Measurements from ENCODE around the gene NOL3.
A peak's percentile ranks its signal among the peaks of the same experiment; 100 is the strongest.

NOL3 gene

DNA sequence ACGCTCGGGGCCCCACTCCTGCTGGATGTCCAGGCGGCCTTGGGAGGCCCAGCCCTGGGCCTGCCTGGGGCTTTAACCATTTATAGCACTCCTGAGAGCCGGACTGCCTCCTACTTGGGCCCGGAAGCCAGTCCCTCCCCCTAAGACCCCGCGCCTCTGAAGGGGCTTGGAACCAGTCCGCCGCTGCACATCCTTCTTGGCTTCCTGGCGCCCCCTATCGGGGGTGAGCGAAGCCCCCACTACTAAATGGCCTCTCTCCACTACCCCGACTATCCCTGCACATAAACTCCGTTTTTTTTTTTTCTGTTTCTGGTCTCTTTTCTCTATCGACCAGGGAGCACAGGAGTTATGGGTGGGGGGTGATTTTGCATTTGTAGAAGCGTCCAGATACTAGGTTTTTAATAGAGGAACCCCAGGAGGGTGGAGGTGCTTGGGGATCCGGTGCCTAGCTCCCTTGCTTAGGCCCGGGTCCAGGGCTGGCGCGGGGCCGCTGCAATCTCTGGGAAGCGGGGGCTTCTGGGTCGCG, 633 bp upstream of the NOL3 start:
- TF ChIP-seq, protein P1, sequence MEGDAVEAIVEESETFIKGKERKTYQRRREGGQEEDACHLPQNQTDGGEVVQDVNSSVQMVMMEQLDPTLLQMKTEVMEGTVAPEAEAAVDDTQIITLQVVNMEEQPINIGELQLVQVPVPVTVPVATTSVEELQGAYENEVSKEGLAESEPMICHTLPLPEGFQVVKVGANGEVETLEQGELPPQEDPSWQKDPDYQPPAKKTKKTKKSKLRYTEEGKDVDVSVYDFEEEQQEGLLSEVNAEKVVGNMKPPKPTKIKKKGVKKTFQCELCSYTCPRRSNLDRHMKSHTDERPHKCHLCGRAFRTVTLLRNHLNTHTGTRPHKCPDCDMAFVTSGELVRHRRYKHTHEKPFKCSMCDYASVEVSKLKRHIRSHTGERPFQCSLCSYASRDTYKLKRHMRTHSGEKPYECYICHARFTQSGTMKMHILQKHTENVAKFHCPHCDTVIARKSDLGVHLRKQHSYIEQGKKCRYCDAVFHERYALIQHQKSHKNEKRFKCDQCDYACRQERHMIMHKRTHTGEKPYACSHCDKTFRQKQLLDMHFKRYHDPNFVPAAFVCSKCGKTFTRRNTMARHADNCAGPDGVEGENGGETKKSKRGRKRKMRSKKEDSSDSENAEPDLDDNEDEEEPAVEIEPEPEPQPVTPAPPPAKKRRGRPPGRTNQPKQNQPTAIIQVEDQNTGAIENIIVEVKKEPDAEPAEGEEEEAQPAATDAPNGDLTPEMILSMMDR (IDR thresholded peaks at IDR 0.05; ENCODE audit: borderline replicate concordance, control extremely low read depth, extremely low read depth, insufficient read depth, missing control alignments) = peak; percentile 60
- peak; percentile 63 for DNase-seq (ENCODE audit: low spot score)
- in situ Hi-C loops (cut with MboI; ENCODE audit: low sequenced_read_pairs, unreplicated experiment) = loop anchor here (25.0 kb wide), 1 partner anchor 207 kb away; the partner anchor contains the start of gene CES3

DNA sequence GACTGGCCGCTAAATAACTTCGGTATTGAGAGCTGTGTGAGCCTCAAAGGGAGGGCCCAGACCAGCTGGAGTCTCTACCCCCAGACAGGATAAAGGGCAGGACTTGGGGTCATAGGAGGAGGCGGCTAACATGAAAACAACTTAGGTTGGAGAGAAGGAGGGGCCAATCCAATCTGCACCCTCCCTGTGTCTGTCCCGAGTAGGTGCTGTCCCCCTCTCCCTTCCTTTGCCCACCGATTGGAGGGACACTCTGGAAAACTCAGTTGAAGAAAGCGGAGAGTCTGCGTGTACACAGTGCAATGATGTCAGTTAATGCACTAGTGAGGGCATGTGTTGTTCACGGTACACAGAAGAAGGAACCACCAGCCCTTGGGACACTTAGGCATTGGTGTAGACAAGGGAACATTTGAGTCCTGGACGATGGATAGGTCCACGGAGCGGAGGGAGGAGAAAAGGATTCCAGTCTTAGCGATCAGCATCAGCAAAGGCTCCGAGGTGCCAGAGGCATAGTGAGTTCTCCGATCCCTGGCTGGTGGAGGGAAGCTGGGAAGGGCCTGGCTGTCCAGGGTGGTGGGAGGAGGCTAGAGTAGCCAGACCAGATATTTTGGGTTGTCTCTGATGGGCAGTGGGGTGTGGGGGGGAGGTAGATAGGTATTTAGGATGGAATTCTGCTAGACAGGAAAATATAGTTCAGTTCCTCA, 761 bp downstream of the NOL3 start:
- DNase-seq (ENCODE audit: low spot score) = peak; percentile 42
- TF ChIP-seq, protein P1 (IDR thresholded peaks at IDR 0.05; ENCODE audit: borderline replicate concordance, control extremely low read depth, extremely low read depth, insufficient read depth, missing control alignments) = no peak
- in situ Hi-C loops (cut with MboI; ENCODE audit: low sequenced_read_pairs, unreplicated experiment) = loop anchor here (25.0 kb wide), 1 partner anchor 209 kb away; the partner anchor contains the start of gene CES3

DNA sequence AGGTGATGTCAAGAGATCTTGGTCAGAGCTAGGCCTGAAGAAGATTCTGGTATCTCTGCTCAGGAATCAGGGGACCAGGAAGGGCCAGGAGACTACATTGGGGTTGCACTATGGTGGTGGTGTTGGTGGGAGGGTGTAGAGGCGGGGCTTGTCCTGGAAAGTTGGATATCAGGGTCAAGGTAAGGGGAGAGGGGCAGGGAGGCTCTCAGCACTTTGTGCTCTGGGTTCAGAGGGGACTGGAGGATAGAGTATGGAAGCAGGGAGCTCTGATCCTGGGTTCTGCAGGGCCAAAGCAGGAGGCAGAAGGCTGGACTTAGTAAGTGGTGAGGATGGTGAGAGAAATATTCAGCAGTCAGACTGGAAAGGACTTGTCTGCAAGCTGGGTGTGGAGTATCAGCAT, 3.0 kb downstream of the NOL3 start:
- no peak for DNase-seq (ENCODE audit: low spot score)
- in situ Hi-C loops (cut with MboI; ENCODE audit: low sequenced_read_pairs, unreplicated experiment) = loop anchor here (25.0 kb wide), 1 partner anchor 211 kb away; the partner anchor contains the start of gene CES3
- TF ChIP-seq, protein P1 (IDR thresholded peaks at IDR 0.05; ENCODE audit: borderline replicate concordance, control extremely low read depth, extremely low read depth, insufficient read depth, missing control alignments) = no peak

DNA sequence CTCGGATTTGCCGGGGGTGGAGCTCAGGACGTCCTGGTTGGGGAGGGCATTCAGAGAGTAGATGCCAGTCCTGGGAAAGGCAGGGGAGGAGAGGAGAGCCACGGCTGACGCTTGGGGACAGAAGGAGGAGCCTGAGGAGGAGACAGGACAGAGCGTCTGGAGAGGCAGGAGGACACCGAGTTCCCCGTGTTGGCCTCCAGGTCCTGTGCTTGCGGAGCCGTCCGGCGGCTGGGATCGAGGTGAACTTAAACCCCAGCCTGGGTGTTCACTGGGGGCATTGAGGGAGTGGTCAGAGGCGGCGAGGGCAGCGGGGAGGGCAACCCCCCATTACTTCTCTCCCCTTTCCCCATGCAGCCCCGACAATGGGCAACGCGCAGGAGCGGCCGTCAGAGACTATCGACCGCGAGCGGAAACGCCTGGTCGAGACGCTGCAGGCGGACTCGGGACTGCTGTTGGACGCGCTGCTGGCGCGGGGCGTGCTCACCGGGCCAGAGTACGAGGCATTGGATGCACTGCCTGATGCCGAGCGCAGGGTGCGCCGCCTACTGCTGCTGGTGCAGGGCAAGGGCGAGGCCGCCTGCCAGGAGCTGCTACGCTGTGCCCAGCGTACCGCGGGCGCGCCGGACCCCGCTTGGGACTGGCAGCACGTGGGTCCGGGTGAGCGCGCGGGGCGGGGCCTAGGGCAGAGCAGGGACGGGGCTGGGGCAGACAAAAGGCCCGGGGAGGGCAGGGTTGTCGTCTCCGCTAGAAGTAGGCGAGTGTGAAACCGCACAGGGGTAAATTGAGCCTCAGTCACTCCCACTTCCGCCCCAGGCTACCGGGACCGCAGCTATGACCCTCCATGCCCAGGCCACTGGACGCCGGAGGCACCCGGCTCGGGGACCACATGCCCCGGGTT, 3.7 kb downstream of the NOL3 start:
- TF ChIP-seq, protein P1 (IDR thresholded peaks at IDR 0.05; ENCODE audit: borderline replicate concordance, control extremely low read depth, extremely low read depth, insufficient read depth, missing control alignments) = peak; percentile 33
- DNase-seq (ENCODE audit: low spot score) = peak; percentile 82
- in situ Hi-C loops (cut with MboI; ENCODE audit: low sequenced_read_pairs, unreplicated experiment) = loop anchor here (25.0 kb wide), 1 partner anchor 212 kb away; the partner anchor contains the start of gene CES3

DNA sequence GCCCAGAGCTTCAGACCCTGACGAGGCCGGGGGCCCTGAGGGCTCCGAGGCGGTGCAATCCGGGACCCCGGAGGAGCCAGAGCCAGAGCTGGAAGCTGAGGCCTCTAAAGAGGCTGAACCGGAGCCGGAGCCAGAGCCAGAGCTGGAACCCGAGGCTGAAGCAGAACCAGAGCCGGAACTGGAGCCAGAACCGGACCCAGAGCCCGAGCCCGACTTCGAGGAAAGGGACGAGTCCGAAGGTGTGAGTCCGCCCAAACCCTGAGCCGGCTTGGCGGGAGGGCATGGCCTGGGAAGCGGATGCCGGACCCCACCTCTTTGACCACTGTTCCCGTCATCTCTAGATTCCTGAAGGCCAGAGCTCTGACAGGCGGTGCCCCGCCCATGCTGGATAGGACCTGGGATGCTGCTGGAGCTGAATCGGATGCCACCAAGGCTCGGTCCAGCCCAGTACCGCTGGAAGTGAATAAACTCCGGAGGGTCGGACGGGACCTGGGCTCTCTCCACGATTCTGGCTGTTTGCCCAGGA, 4.4 kb downstream of the NOL3 start:
- in situ Hi-C loops (cut with MboI; ENCODE audit: low sequenced_read_pairs, unreplicated experiment) = loop anchor here (25.0 kb wide), 1 partner anchor 212 kb away; the partner anchor contains the start of gene CES3

More for the DNA sequence above, 4.4 kb downstream of the NOL3 start:
- TF ChIP-seq, protein P1 (IDR thresholded peaks at IDR 0.05; ENCODE audit: borderline replicate concordance, control extremely low read depth, extremely low read depth, insufficient read depth, missing control alignments) = no peak
- no peak for DNase-seq (ENCODE audit: low spot score)
